GM11168 (cell line): ENCODE data around the gene PRKCE.

ENCODE experiments used
- in situ Hi-C: fragments of 300-500 bp; cut with MboI; formaldehyde crosslinking; loops from one replicate; pipeline ENCODE4 v1.12.0; 2022; ENCODE audit warnings: low sequenced_read_pairs; ENCODE audit not compliant: unreplicated experiment

PRKCE gene

DNA sequence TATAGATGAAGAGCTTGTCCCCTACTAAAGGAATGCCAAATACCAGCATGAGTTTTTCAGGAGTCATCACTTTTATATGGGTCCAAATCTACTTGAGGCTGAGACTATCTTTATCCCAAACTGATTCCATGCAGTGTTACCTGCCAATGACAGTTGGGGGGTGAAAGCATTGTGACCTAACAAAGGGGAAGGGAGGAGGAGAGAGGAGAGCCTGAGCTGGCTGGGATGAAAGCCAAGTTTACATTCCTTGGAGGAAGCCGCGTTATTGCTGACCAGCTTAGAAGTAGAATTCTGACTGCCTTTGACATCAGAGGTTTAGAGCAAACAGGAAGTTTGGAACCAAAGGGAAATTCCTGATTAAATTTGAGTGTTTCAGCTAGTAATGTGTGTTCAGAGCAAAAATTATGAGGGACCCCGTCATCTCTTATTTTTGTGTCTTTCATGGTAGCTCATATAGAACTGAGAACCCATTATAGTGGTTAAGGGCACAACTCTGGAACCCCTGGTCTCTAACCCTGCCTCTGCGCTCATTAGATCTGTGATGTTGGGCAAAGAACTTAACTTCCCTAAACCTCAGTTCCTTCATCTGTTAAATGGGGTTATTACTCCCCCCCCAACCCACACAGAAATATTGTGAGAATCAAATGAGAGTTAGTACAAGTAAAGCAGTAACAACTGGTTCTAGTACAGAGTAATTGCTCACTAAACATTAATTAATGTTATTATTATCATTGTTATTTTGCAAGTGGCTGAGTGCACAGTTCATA, 446.4 kb downstream of the PRKCE start:
- in situ Hi-C loops = no loop called here

DNA sequence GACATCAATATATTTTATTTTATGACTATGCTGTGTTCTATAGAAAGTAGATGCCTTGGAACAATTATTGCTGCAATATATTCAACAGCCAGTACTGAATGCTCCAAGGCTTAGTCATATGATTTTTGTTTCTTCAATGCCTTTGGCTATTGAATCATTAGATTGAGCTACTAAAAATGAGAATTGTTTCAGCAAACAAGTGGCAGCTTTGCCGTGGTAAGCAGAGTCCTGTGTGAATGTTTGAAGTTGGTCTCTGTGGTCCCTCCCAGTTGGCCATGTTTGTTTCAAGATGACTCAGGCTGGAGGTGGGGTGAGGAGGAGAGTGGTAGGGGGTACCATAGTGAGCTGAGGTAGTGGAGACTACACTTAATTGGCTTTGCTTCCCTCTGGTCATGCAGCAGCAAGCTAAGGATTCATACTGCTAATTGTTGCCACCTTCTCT, 447.2 kb downstream of the PRKCE start:
- in situ Hi-C loops = no loop called here

- in situ Hi-C loops = no loop called here
Measured at GRCh38 chr2:46101557-46102220, 450.2 kb downstream of the PRKCE start.

GRCh38 chr2:46106690-46107089, 455.2 kb downstream of the PRKCE start:
- in situ Hi-C loops = no loop called here

- in situ Hi-C loops = no loop called here
Measured at GRCh38 chr2:46114996-46115395, 463.5 kb downstream of the PRKCE start.

- in situ Hi-C loops = no loop called here
Measured at GRCh38 chr2:46116150-46116549, 464.7 kb downstream of the PRKCE start.

DNA sequence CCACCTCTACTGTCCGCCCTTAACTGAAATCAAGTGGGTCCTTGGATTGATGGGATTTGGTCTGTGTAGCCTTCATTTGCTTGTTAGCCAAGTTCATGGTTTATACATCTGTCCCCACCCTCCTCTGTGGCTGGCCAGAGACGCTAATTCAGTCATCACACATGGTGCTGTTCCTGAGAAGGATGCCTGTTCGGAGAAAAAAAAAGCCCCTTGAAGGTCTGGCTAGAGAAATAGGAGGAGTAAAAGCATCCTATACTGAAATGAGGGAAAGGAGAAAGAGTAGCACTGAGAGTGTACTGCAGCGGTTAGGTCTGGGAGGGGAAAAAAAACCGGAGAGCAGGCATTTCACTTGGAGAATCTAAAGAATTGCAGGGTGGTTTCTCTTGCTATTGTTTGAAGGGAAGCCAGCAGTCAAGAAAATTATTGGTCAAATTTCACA, 465.1 kb downstream of the PRKCE start:
- in situ Hi-C loops = no loop called here

DNA sequence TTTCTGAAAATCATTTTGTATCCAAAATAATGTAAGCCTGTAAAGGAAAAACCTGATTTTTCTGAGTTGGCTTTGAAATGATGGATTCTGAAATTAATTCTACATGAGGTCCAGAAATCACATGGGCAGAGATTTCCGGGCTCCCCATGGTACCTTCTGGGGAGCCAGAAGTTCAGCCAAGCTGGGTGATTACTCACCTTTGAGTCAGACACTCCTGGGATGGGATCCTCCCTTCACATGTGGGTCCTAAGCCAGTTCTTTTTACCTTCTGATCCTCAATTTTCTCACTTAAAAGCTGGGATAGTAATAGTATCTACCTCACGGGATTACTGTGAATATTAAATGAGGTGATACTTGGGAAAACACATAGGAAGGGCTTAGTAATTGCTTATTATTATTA, 465.9 kb downstream of the PRKCE start:
- in situ Hi-C loops = no loop called here

DNA sequence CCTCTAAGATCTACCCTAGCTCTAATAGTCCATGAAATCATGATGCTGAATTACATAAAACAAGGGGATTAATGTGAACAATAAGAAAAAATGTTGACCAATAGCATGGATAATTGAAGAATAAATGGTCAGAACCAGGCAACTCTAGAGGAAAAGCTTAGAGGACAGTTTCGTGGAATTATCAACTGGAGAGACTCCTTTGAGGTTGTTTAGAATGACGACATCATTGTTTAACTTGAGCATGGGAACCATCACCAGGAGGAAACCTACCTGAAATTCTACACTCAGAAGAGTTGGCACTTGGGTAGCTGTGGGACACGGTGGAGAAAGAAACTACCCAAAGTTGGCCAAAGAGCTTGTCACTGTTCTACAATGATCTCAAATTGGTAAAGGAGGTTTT, 466.5 kb downstream of the PRKCE start:
- in situ Hi-C loops = no loop called here

- in situ Hi-C loops = no loop called here
Measured at GRCh38 chr2:46118656-46119371, 467.3 kb downstream of the PRKCE start.

DNA sequence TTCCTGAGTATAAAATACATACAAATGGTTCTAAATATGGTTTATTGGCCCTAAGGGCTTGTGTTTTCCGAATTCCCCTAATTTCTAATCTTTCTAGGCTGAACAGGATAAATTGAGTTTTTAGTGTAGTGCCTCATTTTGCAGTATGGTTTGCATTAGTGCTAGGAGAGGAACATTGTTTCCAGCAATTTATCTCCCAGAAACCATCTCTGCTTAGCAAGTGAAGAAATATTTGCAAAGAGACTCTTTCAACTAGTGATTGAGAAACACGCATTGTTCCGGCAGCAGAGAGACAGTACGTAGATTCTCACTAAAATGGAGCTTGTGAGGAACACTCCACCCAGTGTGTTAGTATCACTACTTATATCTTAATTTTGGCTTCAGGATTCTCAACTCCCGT, 468.0 kb downstream of the PRKCE start:
- in situ Hi-C loops = no loop called here

GRCh38 chr2:46120792-46121555, 469.5 kb downstream of the PRKCE start:
- in situ Hi-C loops = no loop called here

GRCh38 chr2:46122318-46122976, 471.0 kb downstream of the PRKCE start:
- in situ Hi-C loops = no loop called here

GRCh38 chr2:46123013-46123412, 471.5 kb downstream of the PRKCE start:
- in situ Hi-C loops = no loop called here

GRCh38 chr2:46125798-46126197, 474.3 kb downstream of the PRKCE start:
- in situ Hi-C loops = no loop called here

DNA sequence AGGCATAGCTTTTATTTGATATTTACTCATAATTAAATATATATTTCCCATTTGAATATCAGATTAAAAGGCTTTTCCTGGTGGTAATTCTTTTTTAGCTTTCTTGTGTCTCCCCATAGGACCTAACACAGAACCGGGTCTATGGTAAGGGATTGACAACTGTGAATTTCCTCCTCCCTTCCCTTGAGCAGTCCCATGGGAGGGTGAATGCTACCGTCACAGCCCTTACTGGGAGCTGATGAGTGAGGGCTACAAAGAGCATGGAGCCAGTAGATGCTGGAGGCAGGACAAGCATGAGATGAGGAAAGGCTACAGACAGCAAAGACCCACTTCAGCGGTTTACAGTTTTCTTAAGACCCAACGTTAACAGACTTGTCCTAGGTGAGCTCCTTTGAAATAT, 475.1 kb downstream of the PRKCE start:
- in situ Hi-C loops = no loop called here

- in situ Hi-C loops = no loop called here
Measured at GRCh38 chr2:46127176-46127575, 475.7 kb downstream of the PRKCE start.

DNA sequence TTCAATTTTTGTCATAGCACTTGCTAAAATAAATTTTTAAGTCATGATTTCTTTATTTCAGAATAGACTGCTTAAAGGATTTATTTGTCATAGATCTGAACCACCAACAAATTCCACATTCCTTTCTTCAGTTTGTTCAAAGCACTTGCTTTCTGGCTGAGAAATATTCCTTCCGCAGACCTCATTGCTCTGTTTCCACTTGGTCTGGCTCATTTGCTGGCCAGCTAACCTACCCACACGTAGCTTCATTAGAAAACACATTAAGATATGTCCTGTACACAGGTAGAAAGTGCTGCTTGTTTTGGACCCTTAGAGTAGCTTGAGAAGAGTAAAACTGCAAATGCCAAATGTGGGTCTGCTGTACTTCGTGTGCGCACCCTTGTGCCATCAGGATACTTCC, 479.0 kb downstream of the PRKCE start:
- in situ Hi-C loops = no loop called here

DNA sequence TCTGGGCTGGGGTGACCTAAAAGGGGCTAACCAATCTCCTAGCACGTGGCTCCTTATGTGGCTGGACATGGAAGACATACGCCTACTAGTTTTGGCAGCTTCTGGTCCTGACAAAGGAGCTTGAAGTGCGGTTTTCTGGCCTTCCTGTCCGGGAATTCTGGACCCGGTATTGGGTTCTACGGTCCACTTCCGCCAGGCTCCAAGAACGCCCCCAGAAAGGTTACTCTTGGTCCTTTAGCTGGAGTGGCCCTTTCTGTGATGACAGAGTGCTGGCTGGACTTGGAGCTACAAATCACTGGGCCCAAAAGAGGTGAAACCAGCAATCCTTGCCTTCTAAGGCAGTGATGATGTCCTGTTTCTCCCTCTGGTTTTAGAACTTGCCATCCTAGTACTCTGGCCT, 481.5 kb downstream of the PRKCE start:
- in situ Hi-C loops = no loop called here
